ENCODE measurements around the gene TECTB. TPM values are rescaled to one million over a fixed set of nuclear protein-coding genes. Genes with fewer than 3 reads are reported as not detected.

The TECTB gene
- total and polyA plus RNA-seq, 9 of the 15 experiments (the other 6 are each of a cell fraction or from before 2014, with no cell fraction given) = not detected

DNA sequence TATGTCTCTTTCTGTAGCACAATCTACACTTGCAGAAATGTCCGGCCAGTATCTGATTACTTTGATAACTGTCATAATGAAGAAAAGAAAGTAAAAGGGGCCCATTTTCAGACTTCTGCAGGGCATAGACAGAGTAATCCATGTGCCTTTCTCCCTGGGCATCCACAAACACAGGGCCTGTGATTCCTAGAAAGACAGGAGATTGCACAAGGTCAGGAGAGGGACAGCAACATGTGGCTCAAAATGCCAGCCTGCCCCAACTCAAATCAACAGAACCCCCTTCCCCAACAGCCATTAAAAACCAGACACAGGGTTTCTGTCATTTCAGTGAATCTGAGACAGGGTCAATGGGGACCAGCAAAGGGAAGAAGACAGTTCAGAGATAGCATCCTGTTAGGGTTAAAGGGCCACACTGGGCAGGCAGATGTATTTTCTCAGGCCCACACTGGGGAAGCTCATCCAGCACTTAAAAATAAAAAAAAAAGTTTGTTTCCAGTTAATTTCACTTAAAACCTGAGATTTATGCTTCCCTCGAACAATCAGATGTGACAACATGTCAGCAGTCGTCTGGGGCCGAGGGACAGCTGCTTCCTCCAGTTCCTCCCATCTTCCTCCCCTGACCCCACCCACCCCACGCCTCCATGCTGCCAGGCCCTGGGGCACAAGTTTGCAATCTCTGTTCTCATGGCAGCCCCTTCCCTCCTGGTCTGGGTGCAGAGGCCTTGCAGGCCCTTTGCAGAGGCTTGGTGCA lies 60.0 kb downstream of the TECTB start:
- no peak for ATAC-seq
- in situ Hi-C loops (cut with MboI) = no loop called here
- POLR2A ChIA-PET = interaction anchor here (0.7 kb wide), 1 partner anchor 62 kb away, joined by 3 read pairs; no protein-coding TSS in a partner anchor

More for the DNA sequence above, 60.0 kb downstream of the TECTB start:
- intact Hi-C loops (cut with micrococcal nuclease) = no loop called here
- Histone ChIP-seq H3K79me2 (ENCODE audit: control insufficient read depth, insufficient read depth, low read length) (no peaks in the 10 kb centered on the region), H3K9me1 (ENCODE audit: control insufficient read depth, insufficient read depth, low read length) (no peaks in the 10 kb centered on the region), H3K9ac (ENCODE audit: insufficient read depth in 1 of 2, low read depth in 2 of 2, low read length in 2 of 2) (no peak overlapping the region), H3K9me3 (replicated peaks; ENCODE audit: control insufficient read depth, insufficient read depth, low read depth, low read length) (no peaks in the 10 kb centered on the region), H3K4me3 (no peak overlapping the region), H2AFZ (ENCODE audit: low read depth, low read length) (no peak overlapping the region), H3K4me2 (ENCODE audit: insufficient read depth, low read length) (no peak overlapping the region), H3K27ac (ENCODE audit: extremely low read depth, low read depth, low read length) (no peak overlapping the region), H3K36me3 (ENCODE audit: control insufficient read depth, insufficient read depth, low read length) (no peaks in the 10 kb centered on the region), H3K27me3 (ENCODE audit: control insufficient read depth in 2 of 2, insufficient read depth in 2 of 2, low read length in 2 of 2) (peaks cover 0 to 23% of the 10 kb centered on the region in 2 experiments; a peak in 2 of 5 replicates), H3K4me1 (replicated peaks in 1 of 2; ENCODE audit: control insufficient read depth in 2 of 2, insufficient read depth in 2 of 2, low read length in 2 of 2) (no peaks in the 10 kb centered on the region), H4K20me1 (replicated peaks; ENCODE audit: control insufficient read depth, insufficient read depth, low read length) (no peaks in the 10 kb centered on the region; the same call in 1 of the 2 replicates)
- no peak for FAIRE-seq
- BruUV-seq (replicated peaks) = no TSS peak
- 11% methylated on average over 5 of the region's 5 CpGs for WGBS (ENCODE audit: insufficient coverage, low coverage, missing lambda C conversion rate)
- no peak for DNase-seq (ENCODE audit: extremely low read depth in 1 of 4, low spot score in 3 of 4)
- CTCF ChIA-PET (ENCODE audit: low intra/inter-chr PET ratio) = interaction anchor here (0.6 kb wide), 1 partner anchor 104 kb away, joined by 3 read pairs; the partner anchor contains the start of gene VTI1A
- TF ChIP-seq SREBF2 (CRISPR knock-in tag; IDR thresholded peaks at IDR 0.05) = no peak
- no peak for TF ChIP-seq RFX7 (CRISPR knock-in tag; IDR thresholded peaks at IDR 0.05)
- no peak for TF ChIP-seq MCM2 (IDR thresholded peaks at IDR 0.05; ENCODE audit: low read depth)
- no peak for TF ChIP-seq COPS2 (conservative IDR thresholded peaks at IDR 0.05)
- TF ChIP-seq, protein P1, sequence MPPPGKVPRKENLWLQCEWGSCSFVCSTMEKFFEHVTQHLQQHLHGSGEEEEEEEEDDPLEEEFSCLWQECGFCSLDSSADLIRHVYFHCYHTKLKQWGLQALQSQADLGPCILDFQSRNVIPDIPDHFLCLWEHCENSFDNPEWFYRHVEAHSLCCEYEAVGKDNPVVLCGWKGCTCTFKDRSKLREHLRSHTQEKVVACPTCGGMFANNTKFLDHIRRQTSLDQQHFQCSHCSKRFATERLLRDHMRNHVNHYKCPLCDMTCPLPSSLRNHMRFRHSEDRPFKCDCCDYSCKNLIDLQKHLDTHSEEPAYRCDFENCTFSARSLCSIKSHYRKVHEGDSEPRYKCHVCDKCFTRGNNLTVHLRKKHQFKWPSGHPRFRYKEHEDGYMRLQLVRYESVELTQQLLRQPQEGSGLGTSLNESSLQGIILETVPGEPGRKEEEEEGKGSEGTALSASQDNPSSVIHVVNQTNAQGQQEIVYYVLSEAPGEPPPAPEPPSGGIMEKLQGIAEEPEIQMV (tag; conservative IDR thresholded peaks at IDR 0.05; ENCODE audit: low read depth) = no peak
- no peak for TF ChIP-seq SREBF1 (IDR thresholded peaks at IDR 0.05; ENCODE audit: borderline replicate concordance, low read depth, low read length)
- TF ChIP-seq, protein P2, sequence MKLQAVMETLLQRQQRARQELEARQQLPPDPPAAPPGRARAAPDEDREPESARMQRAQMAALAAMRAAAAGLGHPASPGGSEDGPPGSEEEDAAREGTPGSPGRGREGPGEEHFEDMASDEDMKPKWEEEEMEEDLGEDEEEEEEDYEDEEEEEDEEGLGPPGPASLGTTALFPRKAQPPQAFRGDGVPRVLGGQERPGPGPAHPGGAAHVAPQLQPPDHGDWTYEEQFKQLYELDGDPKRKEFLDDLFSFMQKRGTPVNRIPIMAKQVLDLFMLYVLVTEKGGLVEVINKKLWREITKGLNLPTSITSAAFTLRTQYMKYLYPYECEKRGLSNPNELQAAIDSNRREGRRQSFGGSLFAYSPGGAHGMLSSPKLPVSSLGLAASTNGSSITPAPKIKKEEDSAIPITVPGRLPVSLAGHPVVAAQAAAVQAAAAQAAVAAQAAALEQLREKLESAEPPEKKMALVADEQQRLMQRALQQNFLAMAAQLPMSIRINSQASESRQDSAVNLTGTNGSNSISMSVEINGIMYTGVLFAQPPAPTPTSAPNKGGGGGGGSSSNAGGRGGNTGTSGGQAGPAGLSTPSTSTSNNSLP (IDR thresholded peaks at IDR 0.05; ENCODE audit: borderline replicate concordance, low read depth, low read length) = no peak
- TF ChIP-seq MYNN (IDR thresholded peaks at IDR 0.05) = no peak
- TF ChIP-seq MYNN (CRISPR knock-in tag; IDR thresholded peaks at IDR 0.05) = no peak
- TF ChIP-seq HDAC2 (IDR thresholded peaks at IDR 0.05) = no peak
